Neural cell (in vitro differentiated cells): ENCODE data around the gene PLXNA3. TPM values are rescaled to one million over a fixed set of nuclear protein-coding genes. Genes with fewer than 3 reads are reported as not detected.

ENCODE experiments used
- H2AFZ ChIP-seq: fragments of 200-600, 300-800 bp; sonication (generic), shearing (Covaris generic); 2 replicates; pipeline ENCODE4 v1.6.0; 2014; ENCODE audit warnings: low read depth, mild to moderate bottlenecking, antibody characterized with exemption, low read length, moderate library complexity
- H3F3A ChIP-seq: fragments of 200-600 bp; shearing (Covaris generic); 2 replicates; pipeline ENCODE4 v1.6.1; 2016; ENCODE audit warnings: mild to moderate bottlenecking, moderate library complexity, mixed read lengths, antibody characterized with exemption, low read length; ENCODE audit not compliant: insufficient read depth, poor library complexity, severe bottlenecking
- H3K27ac ChIP-seq: fragments of 200-600, 300-800 bp; sonication (generic), shearing (Covaris generic); 2 replicates; pipeline ENCODE4 v1.5.1; 2014; ENCODE audit warnings: mild to moderate bottlenecking, low read length, moderate library complexity
- H3K27me3 ChIP-seq: fragments of 300-800, 200-600 bp; sonication (generic), shearing (Covaris generic); 2 replicates; pipeline ENCODE4 v1.6.0; 2014; ENCODE audit warnings: mild to moderate bottlenecking, low read depth, low read length, moderate library complexity; ENCODE audit not compliant: insufficient read depth
- H3K36me3 ChIP-seq: fragments of 300-800, 200-600 bp; sonication (generic), shearing (Covaris generic); 2 replicates; pipeline ENCODE4 v1.5.1; 2014; ENCODE audit warnings: mild to moderate bottlenecking, antibody characterized with exemption, low read length, moderate library complexity; ENCODE audit not compliant: insufficient read depth
- H3K4me2 ChIP-seq: fragments of 300-800, 200-600 bp; sonication (generic), shearing (Covaris generic); 2 replicates; pipeline ENCODE4 v1.6.0; 2014; ENCODE audit warnings: mild to moderate bottlenecking, low read length
- H3K4me3 ChIP-seq: fragments of 300-800, 200-600 bp; sonication (generic), shearing (Covaris generic); 2 replicates; pipeline ENCODE4 v1.5.1; 2014; ENCODE audit warnings: mild to moderate bottlenecking, low read length, moderate library complexity
- H3K79me2 ChIP-seq: fragments of 200-600 bp; shearing (Covaris generic); replicated peaks from 2 replicates; pipeline ENCODE4 v1.6.0; 2014; ENCODE audit warnings: mild to moderate bottlenecking, low read length, moderate library complexity; ENCODE audit not compliant: insufficient read depth
- H3K9ac ChIP-seq: fragments of 300-800, 200-600 bp; sonication (generic), shearing (Covaris generic); 2 replicates; pipeline ENCODE4 v1.6.1; 2016; ENCODE audit warnings: mild to moderate bottlenecking, low read length, mixed read lengths
- H3K9me2 ChIP-seq: fragments of 200-600 bp; shearing (Covaris generic); 2 replicates; pipeline ENCODE4 v1.6.1; 2016; ENCODE audit warnings: mild to moderate bottlenecking, low read length, mixed read lengths; ENCODE audit not compliant: insufficient read depth
- H3K9me3 ChIP-seq: fragments of 200-600, 300-800 bp; sonication (generic), shearing (Covaris generic); 2 replicates; pipeline ENCODE4 v1.6.1; 2016; ENCODE audit warnings: mild to moderate bottlenecking, mixed run types, low read length, moderate library complexity, mixed read lengths
- H4K20me1 ChIP-seq: fragments of 200-600 bp; shearing (Covaris generic); 2 replicates; pipeline ENCODE4 v1.6.1; 2016; ENCODE audit warnings: mild to moderate bottlenecking, mixed run types; ENCODE audit not compliant: insufficient read depth
- EP300 ChIP-seq: fragments of 450-650 bp; conservative IDR thresholded peaks from 2 replicates; pipeline ENCODE4 v1.6.1; 2014; ENCODE audit warnings: antibody characterized with exemption, mild to moderate bottlenecking, moderate library complexity; ENCODE audit not compliant: poor library complexity, severe bottlenecking
- EZH2 ChIP-seq: fragments of 200-600, 300-800 bp; shearing (Covaris generic), sonication (generic); IDR thresholded peaks from 2 replicates; pipeline ENCODE4 v1.6.1; 2014; ENCODE audit warnings: antibody characterized with exemption, low read length, borderline replicate concordance, mild to moderate bottlenecking; ENCODE audit not compliant: insufficient read depth, poor library complexity, severe bottlenecking
- MXI1 ChIP-seq: fragments of 450-650 bp; conservative IDR thresholded peaks from 2 replicates; pipeline ENCODE4 v1.6.1; 2014; ENCODE audit warnings: antibody characterized with exemption, mild to moderate bottlenecking; ENCODE audit not compliant: poor library complexity, severe bottlenecking
- POLR2AphosphoS5 ChIP-seq: IDR thresholded peaks from 2 replicates; pipeline ENCODE4 v1.6.1; 2012
- RAD21 ChIP-seq: fragments of 450-650 bp; conservative IDR thresholded peaks from 2 replicates; pipeline ENCODE4 v1.6.1; 2014; ENCODE audit warnings: antibody characterized with exemption, mild to moderate bottlenecking, moderate library complexity
- TAF1 ChIP-seq: IDR thresholded peaks from 2 replicates; pipeline ENCODE4 v1.6.1; 2012; ENCODE audit warnings: low read depth
- polyA plus RNA-seq: library from polyadenylated mRNA; depleted of rRNA; stranded (reverse); fragments of >200 nt; gene quantifications from 2 replicates; pipeline ENCODE4 v1.2.3, GENCODE V29; 2014
- TF ChIP-seq, protein P1 (sequence below): IDR thresholded peaks from 2 replicates; pipeline ENCODE4 v1.6.1; 2012; ENCODE audit warnings: borderline replicate concordance
- TF ChIP-seq, protein P2 (sequence below): fragments of 450-650 bp; IDR thresholded peaks from 2 replicates; pipeline ENCODE4 v1.5.1; 2014; ENCODE audit warnings: antibody characterized with exemption, mild to moderate bottlenecking, moderate library complexity; ENCODE audit not compliant: poor library complexity, severe bottlenecking

Gene PLXNA3
- polyA plus RNA-seq, 1 donor from 2014 or later: 17.2 TPM

DNA sequence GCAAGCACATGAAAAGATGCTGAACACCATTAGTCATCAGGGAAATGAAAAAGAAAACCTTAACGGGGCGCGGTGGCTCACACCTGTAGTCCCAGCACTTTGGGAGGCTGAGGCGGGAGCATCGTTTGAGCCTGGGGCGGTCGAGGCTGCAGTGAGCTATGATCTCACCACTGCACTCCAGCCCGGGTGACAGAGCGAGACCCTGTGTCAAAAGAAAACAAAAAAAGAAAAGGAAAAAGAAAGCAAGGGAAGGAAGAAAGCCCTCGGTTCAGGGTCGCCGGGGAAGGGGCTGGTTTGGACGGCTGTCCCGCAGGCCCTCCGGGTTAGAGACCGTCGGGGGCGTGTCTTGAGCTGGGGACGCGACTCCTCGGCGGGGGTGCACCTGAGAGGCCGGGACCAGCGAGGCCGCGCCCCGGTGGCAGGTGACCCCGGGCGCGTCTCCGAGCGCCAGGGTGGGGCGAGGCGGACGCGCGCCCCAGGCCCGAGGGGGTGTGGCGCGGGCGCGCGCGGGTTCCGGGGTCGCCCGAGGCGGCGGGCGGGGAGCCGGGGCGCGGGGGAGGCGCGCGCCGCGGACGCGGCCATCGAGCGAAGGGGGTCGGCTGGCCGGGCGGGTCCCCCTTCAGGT, 478 bp upstream of the PLXNA3 start:
- TF ChIP-seq EP300 (no peak), EZH2 (no peak), POLR2AphosphoS5 (peak; percentile 40), TAF1 (no peak)
- TF ChIP-seq, protein P1, sequence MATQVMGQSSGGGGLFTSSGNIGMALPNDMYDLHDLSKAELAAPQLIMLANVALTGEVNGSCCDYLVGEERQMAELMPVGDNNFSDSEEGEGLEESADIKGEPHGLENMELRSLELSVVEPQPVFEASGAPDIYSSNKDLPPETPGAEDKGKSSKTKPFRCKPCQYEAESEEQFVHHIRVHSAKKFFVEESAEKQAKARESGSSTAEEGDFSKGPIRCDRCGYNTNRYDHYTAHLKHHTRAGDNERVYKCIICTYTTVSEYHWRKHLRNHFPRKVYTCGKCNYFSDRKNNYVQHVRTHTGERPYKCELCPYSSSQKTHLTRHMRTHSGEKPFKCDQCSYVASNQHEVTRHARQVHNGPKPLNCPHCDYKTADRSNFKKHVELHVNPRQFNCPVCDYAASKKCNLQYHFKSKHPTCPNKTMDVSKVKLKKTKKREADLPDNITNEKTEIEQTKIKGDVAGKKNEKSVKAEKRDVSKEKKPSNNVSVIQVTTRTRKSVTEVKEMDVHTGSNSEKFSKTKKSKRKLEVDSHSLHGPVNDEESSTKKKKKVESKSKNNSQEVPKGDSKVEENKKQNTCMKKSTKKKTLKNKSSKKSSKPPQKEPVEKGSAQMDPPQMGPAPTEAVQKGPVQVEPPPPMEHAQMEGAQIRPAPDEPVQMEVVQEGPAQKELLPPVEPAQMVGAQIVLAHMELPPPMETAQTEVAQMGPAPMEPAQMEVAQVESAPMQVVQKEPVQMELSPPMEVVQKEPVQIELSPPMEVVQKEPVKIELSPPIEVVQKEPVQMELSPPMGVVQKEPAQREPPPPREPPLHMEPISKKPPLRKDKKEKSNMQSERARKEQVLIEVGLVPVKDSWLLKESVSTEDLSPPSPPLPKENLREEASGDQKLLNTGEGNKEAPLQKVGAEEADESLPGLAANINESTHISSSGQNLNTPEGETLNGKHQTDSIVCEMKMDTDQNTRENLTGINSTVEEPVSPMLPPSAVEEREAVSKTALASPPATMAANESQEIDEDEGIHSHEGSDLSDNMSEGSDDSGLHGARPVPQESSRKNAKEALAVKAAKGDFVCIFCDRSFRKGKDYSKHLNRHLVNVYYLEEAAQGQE: peak; percentile 20
- no peak overlapping the region for H2AFZ ChIP-seq
- H4K20me1 ChIP-seq: no peaks in the 10 kb centered on the region
- no peaks in the 10 kb centered on the region for H3K9me3 ChIP-seq
- H3K36me3 ChIP-seq: no peaks in the 10 kb centered on the region
- H3K27me3 ChIP-seq: no peaks in the 10 kb centered on the region
- peaks cover 18% of the 10 kb centered on the region for H3K79me2 ChIP-seq
- no peaks in the 10 kb centered on the region for H3F3A ChIP-seq
- peak overlapping the region; percentile 82 for H3K9ac ChIP-seq
- peak overlapping the region; percentile 62 for H3K27ac ChIP-seq
- H3K4me2 ChIP-seq: no peak overlapping the region
- peak overlapping the region; percentile 60 for H3K4me3 ChIP-seq
- no peaks in the 10 kb centered on the region for H3K9me2 ChIP-seq

DNA sequence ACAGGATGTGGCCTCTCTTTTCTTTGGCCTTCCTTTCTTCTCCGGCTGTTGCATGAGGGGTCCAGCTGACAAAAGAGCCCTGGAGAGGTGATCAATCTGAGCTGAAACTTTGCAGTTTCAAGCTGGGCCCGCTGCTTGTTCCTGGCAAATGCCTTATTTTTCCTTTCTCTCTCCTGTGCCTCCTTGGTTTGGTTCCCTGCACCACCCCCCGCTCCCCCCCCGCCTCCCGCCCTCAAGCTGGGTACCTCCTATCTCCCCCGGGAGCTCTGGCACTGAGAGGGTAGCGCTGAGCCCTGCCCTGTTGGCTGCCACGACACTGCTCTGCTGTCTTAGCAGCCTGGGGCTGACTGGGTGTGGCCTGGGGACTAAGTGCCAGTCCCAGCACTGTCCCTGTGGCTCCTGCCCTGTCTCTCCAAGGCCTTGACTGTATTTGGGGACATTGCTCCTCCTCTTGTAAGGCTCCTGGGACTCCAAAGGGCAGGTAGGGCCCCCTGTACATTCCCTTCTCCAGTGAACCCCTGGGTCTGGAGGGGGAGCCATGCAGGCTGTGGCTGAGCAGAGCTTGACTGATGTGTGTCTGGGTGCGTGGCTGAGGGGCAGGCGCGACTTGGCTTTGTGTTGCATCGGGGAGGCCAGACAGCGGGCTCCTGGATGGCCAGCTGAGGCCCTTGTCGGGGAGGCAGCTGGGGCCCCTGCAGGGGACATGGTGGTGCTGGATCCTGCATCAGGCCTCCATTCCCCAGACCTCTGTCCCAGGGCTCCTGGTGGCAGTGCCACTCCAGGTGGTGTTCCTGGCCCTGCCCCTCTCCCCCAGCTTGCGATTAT, 1.1 kb downstream of the PLXNA3 start:
- Histone ChIP-seq H3K9ac (peak overlapping the region; percentile 82), H3K4me3 (peak overlapping the region; percentile 85), H3K27ac (peak overlapping the region; percentile 59), H2AFZ (no peak overlapping the region), H3K27me3 (no peaks in the 10 kb centered on the region), H3K9me3 (no peaks in the 10 kb centered on the region), H3F3A (no peaks in the 10 kb centered on the region), H3K4me2 (peak overlapping the region; percentile 30), H4K20me1 (no peaks in the 10 kb centered on the region), H3K36me3 (no peaks in the 10 kb centered on the region), H3K79me2 (peaks cover 18% of the 10 kb centered on the region), H3K9me2 (no peaks in the 10 kb centered on the region)
- TF ChIP-seq RAD21 (no peak), EP300 (no peak), EZH2 (no peak), MXI1 (no peak), POLR2AphosphoS5 (no peak), TAF1 (no peak)
- TF ChIP-seq, protein P1: no peak
- TF ChIP-seq, protein P2, sequence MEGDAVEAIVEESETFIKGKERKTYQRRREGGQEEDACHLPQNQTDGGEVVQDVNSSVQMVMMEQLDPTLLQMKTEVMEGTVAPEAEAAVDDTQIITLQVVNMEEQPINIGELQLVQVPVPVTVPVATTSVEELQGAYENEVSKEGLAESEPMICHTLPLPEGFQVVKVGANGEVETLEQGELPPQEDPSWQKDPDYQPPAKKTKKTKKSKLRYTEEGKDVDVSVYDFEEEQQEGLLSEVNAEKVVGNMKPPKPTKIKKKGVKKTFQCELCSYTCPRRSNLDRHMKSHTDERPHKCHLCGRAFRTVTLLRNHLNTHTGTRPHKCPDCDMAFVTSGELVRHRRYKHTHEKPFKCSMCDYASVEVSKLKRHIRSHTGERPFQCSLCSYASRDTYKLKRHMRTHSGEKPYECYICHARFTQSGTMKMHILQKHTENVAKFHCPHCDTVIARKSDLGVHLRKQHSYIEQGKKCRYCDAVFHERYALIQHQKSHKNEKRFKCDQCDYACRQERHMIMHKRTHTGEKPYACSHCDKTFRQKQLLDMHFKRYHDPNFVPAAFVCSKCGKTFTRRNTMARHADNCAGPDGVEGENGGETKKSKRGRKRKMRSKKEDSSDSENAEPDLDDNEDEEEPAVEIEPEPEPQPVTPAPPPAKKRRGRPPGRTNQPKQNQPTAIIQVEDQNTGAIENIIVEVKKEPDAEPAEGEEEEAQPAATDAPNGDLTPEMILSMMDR: no peak
